ENCODE results near the gene CCM2. TPM values are rescaled to one million over a fixed set of nuclear protein-coding genes. Genes with fewer than 3 reads are reported as not detected.

The CCM2 gene
- total RNA-seq, 4 donors from 2014 or later = 45.8 to 63.5 (median 50.4) TPM

DNA sequence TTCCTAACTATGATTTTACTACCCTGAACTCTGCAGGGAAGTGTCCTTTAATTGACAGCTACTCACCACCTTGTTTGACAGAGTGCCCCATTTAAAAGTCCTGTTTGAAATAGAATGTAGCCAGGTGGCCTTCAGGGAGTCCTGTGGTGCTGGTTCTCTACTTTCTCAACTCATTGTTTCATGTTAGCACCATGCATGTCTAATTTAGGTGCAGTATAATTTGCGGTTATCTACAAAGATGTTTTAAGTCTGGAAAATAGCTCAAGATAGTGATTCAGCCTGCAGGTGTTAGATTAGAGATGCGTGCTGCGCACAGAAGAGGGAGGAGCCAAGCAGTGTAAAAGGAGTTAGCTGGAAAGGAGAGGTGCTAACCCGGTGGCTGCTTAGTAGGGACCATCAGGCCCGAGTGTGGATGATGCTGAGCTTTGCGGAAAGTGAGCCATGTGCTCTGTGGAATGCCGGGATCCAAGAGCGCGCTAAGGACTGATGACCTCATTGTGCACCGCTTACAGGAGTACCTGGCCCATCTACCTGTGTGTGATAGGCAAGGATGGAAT lies 1.2 kb downstream of the CCM2 start:
- TF ChIP-seq, protein P1, sequence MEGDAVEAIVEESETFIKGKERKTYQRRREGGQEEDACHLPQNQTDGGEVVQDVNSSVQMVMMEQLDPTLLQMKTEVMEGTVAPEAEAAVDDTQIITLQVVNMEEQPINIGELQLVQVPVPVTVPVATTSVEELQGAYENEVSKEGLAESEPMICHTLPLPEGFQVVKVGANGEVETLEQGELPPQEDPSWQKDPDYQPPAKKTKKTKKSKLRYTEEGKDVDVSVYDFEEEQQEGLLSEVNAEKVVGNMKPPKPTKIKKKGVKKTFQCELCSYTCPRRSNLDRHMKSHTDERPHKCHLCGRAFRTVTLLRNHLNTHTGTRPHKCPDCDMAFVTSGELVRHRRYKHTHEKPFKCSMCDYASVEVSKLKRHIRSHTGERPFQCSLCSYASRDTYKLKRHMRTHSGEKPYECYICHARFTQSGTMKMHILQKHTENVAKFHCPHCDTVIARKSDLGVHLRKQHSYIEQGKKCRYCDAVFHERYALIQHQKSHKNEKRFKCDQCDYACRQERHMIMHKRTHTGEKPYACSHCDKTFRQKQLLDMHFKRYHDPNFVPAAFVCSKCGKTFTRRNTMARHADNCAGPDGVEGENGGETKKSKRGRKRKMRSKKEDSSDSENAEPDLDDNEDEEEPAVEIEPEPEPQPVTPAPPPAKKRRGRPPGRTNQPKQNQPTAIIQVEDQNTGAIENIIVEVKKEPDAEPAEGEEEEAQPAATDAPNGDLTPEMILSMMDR (IDR thresholded peaks at IDR 0.05; ENCODE audit: low read depth) = no peak

DNA sequence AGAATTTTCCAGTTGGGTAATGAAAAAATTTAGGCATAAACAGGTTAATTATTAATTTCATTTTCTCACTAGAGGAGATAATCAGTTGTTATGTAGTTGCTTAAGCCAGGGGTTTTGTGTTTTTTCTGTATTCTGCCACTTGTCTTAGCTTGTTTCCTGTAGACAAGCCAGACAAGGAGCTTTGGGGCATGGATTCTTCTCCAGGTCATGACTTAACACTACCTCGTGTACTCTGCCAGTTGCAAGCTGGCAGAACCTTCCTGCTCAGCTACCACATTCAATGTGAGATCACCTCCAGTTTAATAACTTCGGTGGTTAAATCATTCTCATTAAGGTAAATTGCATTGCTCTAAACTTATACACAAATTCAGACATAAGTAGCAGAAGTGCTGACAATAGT lies 1.8 kb downstream of the CCM2 start:
- TF ChIP-seq, protein P1 (IDR thresholded peaks at IDR 0.05; ENCODE audit: low read depth) = no peak

DNA sequence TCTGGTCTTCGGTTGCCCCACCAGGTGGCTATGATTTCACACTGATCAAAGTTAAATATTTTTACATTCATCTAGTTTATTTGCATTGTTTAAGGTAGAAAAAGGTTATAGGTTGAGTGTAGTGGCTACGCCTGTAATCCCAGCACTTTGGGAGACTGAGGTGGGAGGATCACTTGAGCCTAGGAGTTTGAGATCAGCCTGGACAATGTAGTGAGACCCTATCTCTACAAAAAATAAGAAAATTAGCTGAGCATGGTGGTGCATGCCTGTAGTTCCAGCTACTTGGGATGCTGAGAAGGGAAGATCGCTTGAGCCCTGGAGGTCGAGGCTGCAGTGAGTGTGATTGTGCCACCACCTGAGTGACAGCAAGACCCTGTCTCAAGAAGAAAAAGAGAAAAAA lies 3.8 kb downstream of the CCM2 start:
- TF ChIP-seq, protein P1 (IDR thresholded peaks at IDR 0.05; ENCODE audit: low read depth) = no peak

DNA sequence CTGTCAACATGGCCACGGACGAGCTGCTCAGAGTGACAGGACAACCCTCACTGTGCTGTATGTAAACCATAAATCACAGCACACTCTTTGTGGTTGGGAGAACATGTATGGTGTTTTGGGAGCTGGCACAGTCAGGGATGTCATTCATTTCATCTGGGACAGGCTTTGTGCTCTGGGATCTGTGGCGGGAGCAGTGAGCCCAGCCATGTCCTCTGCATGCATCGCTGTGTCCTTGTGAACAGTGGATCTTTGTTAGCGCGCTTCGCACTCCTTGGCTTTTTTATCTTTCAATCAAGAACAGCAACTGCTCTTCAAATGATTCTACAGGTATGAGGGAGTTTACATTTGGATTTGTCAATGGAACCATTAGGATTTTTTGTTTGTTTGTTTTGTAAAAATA lies 7.1 kb downstream of the CCM2 start:
- TF ChIP-seq, protein P1 (IDR thresholded peaks at IDR 0.05; ENCODE audit: low read depth) = no peak

DNA sequence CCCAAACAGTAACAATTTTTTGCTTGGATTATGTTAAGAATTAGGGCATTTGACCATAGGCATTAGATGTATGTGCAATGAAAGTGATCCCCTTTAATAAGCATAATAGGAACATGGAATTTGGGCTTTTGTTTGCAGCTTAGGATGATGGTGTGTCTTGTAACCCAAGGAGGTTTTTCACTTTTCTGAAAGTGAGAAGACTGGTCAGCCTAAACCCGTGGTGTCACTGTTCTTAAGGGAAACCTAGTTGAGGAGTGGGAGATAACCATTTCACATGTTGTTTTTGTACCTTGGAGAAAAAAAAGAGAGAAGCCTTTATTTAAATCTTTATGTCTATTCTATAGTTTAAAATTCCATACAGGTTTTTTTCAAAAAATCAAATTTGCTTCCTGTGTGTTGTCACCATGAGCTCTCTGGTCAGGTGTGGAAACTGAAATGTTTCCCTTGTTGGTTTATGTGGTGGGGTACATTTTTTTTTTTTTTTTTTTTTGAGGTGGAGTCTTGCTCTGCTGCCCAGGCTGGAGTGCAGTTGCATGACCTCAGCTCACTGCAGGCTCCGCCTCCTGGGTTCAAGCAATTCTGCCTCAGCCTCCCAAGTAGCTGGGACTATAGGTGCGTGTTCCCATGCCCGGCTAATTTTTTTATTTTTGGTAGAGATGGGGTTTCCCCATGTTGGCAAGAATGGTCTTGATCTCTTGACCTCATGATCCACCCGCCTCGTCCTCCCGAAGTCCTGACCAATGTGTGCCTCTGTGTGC lies 7.7 kb downstream of the CCM2 start:
- TF ChIP-seq, protein P1 (IDR thresholded peaks at IDR 0.05; ENCODE audit: low read depth) = no peak

DNA sequence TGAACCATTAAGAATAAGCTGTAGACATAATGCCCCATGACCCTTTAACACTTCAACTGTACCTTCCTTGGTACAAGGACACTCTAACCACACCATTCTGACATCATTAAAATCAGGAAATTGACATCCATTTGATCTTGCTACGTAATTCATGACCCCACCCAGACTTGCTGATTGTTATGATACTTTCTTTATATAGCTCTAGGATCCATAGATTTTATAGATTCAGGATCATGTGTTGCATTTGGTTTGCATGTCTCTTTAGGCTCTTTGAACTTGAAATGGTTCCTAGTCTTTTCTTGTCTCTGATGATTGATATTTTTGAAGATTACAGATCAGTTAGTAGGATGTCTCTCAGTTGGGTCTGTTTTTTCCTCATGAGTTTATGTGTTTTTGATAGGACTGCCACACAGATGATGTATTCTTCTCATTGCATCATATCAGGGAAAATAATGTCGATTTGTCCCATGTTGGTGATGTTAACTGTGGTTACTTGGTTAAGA lies 13.5 kb downstream of the CCM2 start:
- TF ChIP-seq, protein P1 (IDR thresholded peaks at IDR 0.05; ENCODE audit: low read depth) = no peak

DNA sequence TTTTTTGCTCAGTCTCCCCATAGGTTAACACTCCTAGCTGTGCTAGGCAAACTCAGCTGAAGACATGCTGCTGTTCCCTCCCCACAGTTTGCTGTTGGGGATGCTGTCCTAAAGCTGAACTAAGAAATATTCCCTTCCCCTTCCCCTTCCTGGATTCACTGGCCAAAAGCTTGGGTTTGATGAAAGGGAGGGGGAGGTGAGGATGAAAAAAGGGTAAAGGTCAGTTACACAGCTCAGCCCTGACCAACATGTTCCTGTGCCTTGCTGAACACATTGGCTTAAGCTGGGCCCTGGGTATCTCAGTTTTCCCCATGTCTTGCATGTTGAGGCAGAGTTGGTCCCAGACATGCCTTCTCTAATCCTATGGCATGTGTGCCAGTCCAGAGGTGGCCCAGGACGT lies 15.3 kb downstream of the CCM2 start:
- TF ChIP-seq, protein P1 (IDR thresholded peaks at IDR 0.05; ENCODE audit: low read depth) = no peak

Measured in subcutaneous adipose tissue (tissue), 4 donors.